ENCODE measurements around the gene PPP1R3E. TPM values are rescaled to one million over a fixed set of nuclear protein-coding genes. Genes with fewer than 3 reads are reported as not detected.
A peak's percentile ranks its signal among the peaks of the same experiment; 100 is the strongest.

PPP1R3E gene
- total and polyA plus RNA-seq, 2 of the 13 experiments (the other 11 are each of a cell fraction or from before 2014, with no cell fraction given) = 16.5 to 26.5 TPM

DNA sequence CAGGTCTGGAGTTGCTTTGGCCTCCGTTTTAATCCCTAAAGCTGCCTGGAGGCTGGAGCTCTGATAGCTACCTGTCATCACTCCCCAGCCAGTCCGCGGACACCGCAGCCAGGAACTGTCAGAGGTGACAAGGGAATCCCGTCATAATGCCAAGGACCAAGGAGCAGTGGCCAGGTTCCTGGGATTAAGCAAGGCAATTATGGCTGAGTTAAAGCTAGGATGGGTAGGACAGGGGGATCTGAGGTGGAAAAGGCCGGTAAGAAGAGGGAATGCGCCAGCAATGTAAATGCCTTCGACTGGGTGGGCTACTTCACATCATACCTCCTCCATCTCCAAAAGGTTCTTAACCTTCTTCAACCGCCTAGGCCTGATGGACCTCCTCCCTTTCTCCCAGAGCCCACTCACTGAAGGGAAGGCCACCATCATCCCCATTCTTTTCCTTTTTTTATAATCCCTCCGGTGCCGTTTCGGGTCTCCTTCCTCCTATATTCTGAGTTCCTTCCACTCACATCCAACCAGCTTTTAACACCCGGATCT lies 1.9 kb downstream of the PPP1R3E start (continued):
- TF ChIP-seq, protein P1, sequence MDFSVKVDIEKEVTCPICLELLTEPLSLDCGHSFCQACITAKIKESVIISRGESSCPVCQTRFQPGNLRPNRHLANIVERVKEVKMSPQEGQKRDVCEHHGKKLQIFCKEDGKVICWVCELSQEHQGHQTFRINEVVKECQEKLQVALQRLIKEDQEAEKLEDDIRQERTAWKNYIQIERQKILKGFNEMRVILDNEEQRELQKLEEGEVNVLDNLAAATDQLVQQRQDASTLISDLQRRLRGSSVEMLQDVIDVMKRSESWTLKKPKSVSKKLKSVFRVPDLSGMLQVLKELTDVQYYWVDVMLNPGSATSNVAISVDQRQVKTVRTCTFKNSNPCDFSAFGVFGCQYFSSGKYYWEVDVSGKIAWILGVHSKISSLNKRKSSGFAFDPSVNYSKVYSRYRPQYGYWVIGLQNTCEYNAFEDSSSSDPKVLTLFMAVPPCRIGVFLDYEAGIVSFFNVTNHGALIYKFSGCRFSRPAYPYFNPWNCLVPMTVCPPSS (IDR thresholded peaks at IDR 0.05) = no peak
- TF ChIP-seq SNAPC2 (CRISPR knock-in tag; IDR thresholded peaks at IDR 0.05) (no peak), SRY (CRISPR knock-in tag; IDR thresholded peaks at IDR 0.05) (no peak), HNRNPK (IDR thresholded peaks at IDR 0.05; ENCODE audit: low read depth, low read length, poor library complexity, severe bottlenecking) (peak; percentile 1), KAT7 (CRISPR knock-in tag; IDR thresholded peaks at IDR 0.05; ENCODE audit: borderline replicate concordance) (0 out of 2 replicates have a peak, but pooled peaks have one; percentile 17), NFATC3 (CRISPR knock-in tag; IDR thresholded peaks at IDR 0.05) (peak; percentile 86; the same call in 1 of the 2 replicates), RARA (CRISPR knock-in tag; IDR thresholded peaks at IDR 0.05) (peak; percentile 9; the same call in 1 of the 2 replicates), ZNF292 (CRISPR knock-in tag; IDR thresholded peaks at IDR 0.05; ENCODE audit: borderline replicate concordance, low read depth) (no peak), CHD4 (IDR thresholded peaks at IDR 0.05; ENCODE audit: borderline replicate concordance, low read length) (0 out of 2 replicates have a peak, but pooled peaks have one; percentile 8), SAP130 (CRISPR knock-in tag; IDR thresholded peaks at IDR 0.05; ENCODE audit: low read depth) (peak; percentile 19; the same call in 1 of the 2 replicates), ZNF468 (CRISPR knock-in tag; IDR thresholded peaks at IDR 0.05) (no peak), BRCA1 (CRISPR knock-in tag; IDR thresholded peaks at IDR 0.05) (no peak), ATF7 (IDR thresholded peaks at IDR 0.05) (no peak), ATF7 (CRISPR knock-in tag; IDR thresholded peaks at IDR 0.05) (peak; percentile 13), ZNF256 (CRISPR knock-in tag; conservative IDR thresholded peaks at IDR 0.05) (no peak), CHCHD3 (CRISPR knock-in tag; IDR thresholded peaks at IDR 0.05) (peak; percentile 54; the same call in 1 of the 2 replicates)
- TF ChIP-seq, protein P2, sequence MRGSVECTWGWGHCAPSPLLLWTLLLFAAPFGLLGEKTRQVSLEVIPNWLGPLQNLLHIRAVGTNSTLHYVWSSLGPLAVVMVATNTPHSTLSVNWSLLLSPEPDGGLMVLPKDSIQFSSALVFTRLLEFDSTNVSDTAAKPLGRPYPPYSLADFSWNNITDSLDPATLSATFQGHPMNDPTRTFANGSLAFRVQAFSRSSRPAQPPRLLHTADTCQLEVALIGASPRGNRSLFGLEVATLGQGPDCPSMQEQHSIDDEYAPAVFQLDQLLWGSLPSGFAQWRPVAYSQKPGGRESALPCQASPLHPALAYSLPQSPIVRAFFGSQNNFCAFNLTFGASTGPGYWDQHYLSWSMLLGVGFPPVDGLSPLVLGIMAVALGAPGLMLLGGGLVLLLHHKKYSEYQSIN (CRISPR knock-in tag; IDR thresholded peaks at IDR 0.05; ENCODE audit: borderline replicate concordance) = no peak
- TF ChIP-seq, protein P3, sequence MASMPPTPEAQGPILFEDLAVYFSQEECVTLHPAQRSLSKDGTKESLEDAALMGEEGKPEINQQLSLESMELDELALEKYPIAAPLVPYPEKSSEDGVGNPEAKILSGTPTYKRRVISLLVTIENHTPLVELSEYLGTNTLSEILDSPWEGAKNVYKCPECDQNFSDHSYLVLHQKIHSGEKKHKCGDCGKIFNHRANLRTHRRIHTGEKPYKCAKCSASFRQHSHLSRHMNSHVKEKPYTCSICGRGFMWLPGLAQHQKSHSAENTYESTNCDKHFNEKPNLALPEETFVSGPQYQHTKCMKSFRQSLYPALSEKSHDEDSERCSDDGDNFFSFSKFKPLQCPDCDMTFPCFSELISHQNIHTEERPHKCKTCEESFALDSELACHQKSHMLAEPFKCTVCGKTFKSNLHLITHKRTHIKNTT (CRISPR knock-in tag; IDR thresholded peaks at IDR 0.05) = no peak
- TF ChIP-seq, protein P4, sequence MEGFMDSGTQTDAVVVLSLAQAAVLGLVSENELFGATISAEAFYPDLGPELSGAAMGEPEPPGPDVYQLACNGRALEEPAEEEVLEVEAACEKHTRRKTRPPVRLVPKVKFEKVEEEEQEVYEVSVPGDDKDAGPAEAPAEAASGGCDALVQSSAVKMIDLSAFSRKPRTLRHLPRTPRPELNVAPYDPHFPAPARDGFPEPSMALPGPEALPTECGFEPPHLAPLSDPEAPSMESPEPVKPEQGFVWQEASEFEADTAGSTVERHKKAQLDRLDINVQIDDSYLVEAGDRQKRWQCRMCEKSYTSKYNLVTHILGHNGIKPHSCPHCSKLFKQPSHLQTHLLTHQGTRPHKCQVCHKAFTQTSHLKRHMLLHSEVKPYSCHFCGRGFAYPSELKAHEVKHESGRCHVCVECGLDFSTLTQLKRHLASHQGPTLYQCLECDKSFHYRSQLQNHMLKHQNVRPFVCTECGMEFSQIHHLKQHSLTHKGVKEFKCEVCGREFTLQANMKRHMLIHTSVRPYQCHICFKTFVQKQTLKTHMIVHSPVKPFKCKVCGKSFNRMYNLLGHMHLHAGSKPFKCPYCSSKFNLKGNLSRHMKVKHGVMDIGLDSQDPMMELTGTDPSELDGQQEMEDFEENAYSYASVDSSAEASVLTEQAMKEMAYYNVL (CRISPR knock-in tag; IDR thresholded peaks at IDR 0.05; ENCODE audit: borderline replicate concordance) = 0 out of 2 replicates have a peak, but pooled peaks have one; percentile 3
- TF ChIP-seq, protein P5, sequence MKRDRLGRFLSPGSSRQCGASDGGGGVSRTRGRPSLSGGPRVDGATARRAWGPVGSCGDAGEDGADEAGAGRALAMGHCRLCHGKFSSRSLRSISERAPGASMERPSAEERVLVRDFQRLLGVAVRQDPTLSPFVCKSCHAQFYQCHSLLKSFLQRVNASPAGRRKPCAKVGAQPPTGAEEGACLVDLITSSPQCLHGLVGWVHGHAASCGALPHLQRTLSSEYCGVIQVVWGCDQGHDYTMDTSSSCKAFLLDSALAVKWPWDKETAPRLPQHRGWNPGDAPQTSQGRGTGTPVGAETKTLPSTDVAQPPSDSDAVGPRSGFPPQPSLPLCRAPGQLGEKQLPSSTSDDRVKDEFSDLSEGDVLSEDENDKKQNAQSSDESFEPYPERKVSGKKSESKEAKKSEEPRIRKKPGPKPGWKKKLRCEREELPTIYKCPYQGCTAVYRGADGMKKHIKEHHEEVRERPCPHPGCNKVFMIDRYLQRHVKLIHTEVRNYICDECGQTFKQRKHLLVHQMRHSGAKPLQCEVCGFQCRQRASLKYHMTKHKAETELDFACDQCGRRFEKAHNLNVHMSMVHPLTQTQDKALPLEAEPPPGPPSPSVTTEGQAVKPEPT (CRISPR knock-in tag; IDR thresholded peaks at IDR 0.05; ENCODE audit: low read depth) = no peak
- TF ChIP-seq, protein P6, sequence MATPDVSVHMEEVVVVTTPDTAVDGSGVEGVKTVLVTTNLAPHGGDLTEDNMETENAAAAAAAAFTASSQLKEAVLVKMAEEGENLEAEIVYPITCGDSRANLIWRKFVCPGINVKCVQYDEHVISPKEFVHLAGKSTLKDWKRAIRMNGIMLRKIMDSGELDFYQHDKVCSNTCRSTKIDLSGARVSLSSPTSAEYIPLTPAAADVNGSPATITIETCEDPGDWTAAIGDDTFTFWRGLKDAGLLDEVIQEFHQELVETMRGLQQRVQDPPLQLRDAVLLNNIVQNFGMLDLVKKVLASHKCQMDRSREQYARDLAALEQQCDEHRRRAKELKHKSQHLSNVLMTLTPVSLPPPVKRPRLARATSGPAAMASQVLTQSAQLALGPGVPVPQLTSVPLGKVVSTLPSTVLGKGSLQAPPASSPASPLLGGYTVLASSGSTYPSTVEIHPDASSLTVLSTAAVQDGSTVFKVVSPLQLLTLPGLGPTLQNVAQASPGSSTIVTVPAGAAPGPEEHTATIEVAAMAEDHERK (CRISPR knock-in tag; IDR thresholded peaks at IDR 0.05; ENCODE audit: low read depth) = no peak
